Measurements from ENCODE around the gene MAGI2. TPM values are rescaled to one million over a fixed set of nuclear protein-coding genes. Genes with fewer than 3 reads are reported as not detected.
"Not testable (repeated sequence)": the region's sequence is repeated elsewhere in the genome, so short reads cannot be mapped to it uniquely, and the experiment has no call there.

Gene MAGI2
- total RNA-seq, 3 donors from 2014 or later, result 0.10 to 0.16 (median 0.14) TPM

DNA sequence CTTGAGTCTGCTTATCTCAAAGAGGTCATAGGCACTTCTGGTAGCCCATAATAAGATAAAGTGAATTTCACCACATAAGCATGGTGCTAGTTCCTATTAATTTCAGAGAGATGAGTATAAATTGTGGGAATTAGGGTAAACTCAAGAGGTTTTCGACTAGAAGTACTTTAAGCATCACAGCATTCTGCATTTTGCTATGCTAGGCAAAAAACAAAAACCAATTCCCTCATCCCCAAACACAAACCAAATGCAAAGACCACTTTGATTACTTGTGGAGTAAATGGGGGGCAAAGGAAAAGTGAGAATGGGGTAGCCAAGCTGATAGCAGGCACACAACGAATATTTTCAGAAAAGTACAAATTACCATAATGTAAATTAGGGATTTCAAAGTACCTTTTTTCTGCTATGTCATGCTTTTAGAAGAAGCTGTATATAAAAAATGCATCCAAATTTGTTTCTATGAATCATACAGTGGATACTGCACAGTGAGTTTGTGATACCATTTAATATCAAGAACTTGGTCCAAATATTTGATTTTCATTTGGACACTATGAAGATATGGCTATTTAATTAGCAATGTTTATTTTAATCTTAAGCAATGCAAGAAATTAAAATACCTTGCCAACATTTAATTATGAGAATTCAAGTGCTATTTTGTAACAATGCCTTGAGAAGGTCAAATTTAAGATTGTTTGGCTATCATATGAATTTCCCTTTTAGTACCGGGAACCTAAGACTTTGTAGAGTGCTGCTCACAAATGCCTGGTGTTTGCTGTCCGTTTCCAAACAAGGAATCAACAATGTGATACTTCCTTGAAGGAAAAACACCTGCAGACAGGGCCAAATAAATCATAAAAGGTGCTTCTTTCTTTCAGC is 1199.4 kb downstream of the MAGI2 start:
- H3K36me3 Mint-ChIP-seq (ENCODE audit: insufficient read depth), result no peaks in the 10 kb centered on the region
- H3K27me3 Mint-ChIP-seq (ENCODE audit: low read depth), result no peaks in the 10 kb centered on the region
- no peak overlapping the region for H3K4me3 Mint-ChIP-seq
- H3K9me3 Mint-ChIP-seq, result peaks cover under 1% of the 10 kb centered on the region
- DNase-seq, result no peak
- no peak for ATAC-seq
- H3K4me1 Mint-ChIP-seq (ENCODE audit: low read depth), result no peaks in the 10 kb centered on the region

DNA sequence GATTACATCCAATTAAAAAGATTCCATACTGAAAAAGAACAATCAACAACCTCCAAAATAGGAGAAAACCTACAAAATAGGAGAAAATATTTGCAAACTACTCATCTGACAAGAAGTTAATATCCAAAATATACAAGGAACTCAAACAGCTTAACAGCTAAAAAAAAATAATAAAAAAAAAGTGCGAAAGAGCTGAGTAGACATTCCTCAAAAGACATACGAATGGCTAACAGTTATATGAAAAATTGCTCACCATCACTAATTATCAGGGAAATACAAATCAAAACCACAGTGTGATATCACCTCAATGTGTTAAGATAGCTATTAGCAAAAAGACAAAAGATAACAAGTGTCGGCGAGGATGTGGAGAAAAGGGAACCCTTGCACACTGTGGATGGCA is 1204.6 kb downstream of the MAGI2 start:
- DNase-seq (no peak), ATAC-seq (no peak)
- H3K4me1 Mint-ChIP-seq (ENCODE audit: low read depth), result no peaks in the 10 kb centered on the region
- no peaks in the 10 kb centered on the region for H3K27me3 Mint-ChIP-seq (ENCODE audit: low read depth)
- no peak overlapping the region for H3K4me3 Mint-ChIP-seq
- H3K9me3 Mint-ChIP-seq, result peaks cover 19% of the 10 kb centered on the region
- no peaks in the 10 kb centered on the region for H3K36me3 Mint-ChIP-seq (ENCODE audit: insufficient read depth)

DNA sequence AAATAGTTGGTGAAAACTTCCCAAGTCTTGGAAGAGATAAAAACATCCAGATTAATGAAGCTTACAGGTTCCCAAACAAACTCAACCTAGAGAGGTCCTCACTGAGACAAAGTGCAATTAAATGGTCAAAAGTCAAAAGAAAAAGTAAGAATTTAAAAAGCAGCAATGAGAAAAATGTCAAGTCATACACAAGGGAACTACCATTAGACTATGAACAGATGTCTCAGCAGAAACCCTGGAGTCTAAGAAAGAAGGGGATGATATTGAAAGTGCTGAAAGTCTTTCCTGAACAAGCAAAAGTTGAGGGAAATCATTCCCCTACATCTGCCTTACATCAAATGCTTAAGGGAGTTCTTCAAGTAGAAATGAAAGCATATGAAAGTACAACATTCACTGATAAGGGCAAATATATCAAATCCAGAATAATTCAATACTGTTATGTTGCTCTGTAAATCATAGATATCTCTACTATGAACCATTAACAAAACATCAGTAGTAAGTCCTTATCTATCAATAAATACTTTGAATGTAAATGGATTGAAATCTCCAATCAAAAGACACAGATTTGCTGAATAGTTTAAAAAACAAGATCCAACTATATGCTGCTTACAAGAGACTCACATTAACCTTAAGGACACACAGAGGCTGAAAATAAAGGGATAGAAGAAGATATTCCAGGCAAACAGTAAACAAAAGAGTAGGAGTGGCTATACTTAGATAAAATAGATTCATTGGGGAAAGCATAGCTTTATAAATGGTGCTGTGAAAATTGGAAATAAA is 1205.4 kb downstream of the MAGI2 start:
- no peak for ATAC-seq
- H3K36me3 Mint-ChIP-seq (ENCODE audit: insufficient read depth), result no peaks in the 10 kb centered on the region
- H3K4me3 Mint-ChIP-seq, result no peak overlapping the region
- H3K4me1 Mint-ChIP-seq (ENCODE audit: low read depth), result no peaks in the 10 kb centered on the region
- H3K27me3 Mint-ChIP-seq (ENCODE audit: low read depth), result no peaks in the 10 kb centered on the region
- peaks cover 19% of the 10 kb centered on the region for H3K9me3 Mint-ChIP-seq
- no peak for DNase-seq

DNA sequence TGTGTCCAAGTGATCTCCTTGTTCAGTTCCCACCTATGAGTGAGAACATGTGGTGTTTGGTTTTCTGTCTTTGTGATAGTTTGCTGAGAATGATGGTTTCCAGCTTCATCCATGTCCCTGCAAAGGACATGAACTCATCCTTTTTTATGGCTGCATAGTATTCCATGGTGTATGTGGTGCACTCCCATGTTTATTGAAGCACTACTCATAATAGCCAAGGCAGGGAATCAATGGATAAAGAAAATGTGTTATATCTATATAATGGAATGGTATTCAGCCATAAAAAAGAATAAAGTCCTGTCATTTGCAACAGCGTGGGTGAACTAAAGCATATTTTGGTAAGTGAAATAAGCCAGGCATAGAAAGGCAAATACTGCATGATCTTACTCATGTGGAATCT is 1213.3 kb downstream of the MAGI2 start:
- not testable (repeated sequence) for H3K36me3 Mint-ChIP-seq (ENCODE audit: insufficient read depth); ATAC-seq; H3K4me3 Mint-ChIP-seq

DNA sequence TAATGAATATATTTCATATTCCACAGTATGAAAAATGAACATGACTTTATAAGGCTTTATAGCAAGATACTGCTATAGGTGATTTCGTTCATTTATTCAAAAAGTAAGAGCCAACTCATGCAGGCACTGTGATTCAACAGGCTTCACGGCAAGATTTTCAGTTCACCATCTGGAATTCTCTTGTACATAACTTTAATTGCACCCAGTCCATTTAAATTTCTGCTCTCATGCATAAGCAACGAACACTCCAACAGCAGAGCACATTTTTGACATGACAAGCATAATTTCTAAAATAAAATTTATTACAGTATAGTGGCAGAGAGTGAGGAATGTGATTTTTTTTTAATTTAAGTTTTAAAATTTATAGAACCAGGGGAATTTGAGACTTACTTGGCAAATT is 1218.8 kb downstream of the MAGI2 start:
- H3K9me3 Mint-ChIP-seq, result peaks cover 8% of the 10 kb centered on the region
- DNase-seq, result no peak
- no peak overlapping the region for H3K4me3 Mint-ChIP-seq
- H3K36me3 Mint-ChIP-seq (ENCODE audit: insufficient read depth), result no peaks in the 10 kb centered on the region
- H3K4me1 Mint-ChIP-seq (ENCODE audit: low read depth), result no peaks in the 10 kb centered on the region
- peaks cover 4% of the 10 kb centered on the region for H3K27me3 Mint-ChIP-seq (ENCODE audit: low read depth)
- no peak for ATAC-seq

More for the DNA sequence above, 1213.3 kb downstream of the MAGI2 start:
- H3K9me3 Mint-ChIP-seq, result peaks cover 12% of the 10 kb centered on the region
- not testable (repeated sequence) for DNase-seq; H3K27me3 Mint-ChIP-seq (ENCODE audit: low read depth); H3K4me1 Mint-ChIP-seq (ENCODE audit: low read depth)

DNA sequence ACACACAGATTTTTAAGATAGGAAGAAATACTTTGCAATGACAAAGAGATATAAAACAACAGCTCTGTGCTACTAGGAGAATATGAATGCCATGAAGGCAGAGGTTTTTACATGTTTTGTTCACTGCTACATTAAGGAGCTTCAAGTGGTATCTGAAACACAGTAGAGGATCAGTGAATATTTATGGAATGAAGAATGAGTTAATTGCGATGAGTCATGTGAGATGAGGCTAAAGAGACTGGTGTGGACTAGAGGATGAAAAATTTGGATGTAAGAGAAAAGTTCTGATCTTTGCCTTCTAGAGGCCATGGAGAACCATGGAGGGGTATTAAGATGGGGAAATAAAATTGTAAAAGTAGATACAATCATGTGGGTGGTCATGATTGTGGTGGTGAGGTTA is 1220.7 kb downstream of the MAGI2 start:
- H3K4me1 Mint-ChIP-seq (ENCODE audit: low read depth), result no peaks in the 10 kb centered on the region
- no peaks in the 10 kb centered on the region for H3K36me3 Mint-ChIP-seq (ENCODE audit: insufficient read depth)
- no peak overlapping the region for H3K4me3 Mint-ChIP-seq
- peaks cover 3% of the 10 kb centered on the region for H3K9me3 Mint-ChIP-seq
- DNase-seq (no peak), ATAC-seq (no peak)
- peaks cover 4% of the 10 kb centered on the region for H3K27me3 Mint-ChIP-seq (ENCODE audit: low read depth)

DNA sequence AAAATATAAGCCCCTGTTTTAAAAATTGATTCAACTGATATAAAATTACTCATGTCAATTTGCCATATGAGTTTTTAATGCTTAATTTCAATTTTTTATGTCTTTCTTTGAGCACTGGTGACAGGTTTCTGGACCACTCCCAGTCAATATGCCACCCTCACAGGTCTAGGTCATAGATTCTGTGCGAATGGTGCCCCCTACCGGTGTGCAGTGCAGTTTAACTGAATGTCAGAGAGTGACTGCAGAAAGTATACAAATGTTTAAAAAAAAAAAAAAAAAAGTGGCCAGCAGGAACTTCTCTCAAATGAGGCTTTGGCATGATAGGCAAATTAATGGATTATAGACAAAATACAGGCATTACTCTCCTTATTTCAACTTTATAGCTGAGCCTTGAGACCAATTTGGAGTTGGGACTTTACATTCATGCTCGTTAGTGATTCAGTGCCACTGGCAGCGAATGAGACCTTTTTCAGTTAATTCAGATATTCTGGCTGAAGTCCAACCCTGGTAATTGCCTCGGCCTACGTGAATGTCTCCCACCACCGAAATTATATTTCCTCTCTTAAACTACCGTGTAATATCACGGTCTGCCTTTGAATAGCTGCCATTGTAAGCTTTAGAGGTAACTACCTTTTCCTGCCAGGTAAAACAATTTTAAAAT is 1227.3 kb downstream of the MAGI2 start:
- ATAC-seq (no peak), DNase-seq (no peak)
- H3K36me3 Mint-ChIP-seq (ENCODE audit: insufficient read depth), result no peaks in the 10 kb centered on the region
- no peaks in the 10 kb centered on the region for H3K9me3 Mint-ChIP-seq
- peaks cover 8% of the 10 kb centered on the region for H3K27me3 Mint-ChIP-seq (ENCODE audit: low read depth)
- H3K4me3 Mint-ChIP-seq, result no peak overlapping the region
- H3K4me1 Mint-ChIP-seq (ENCODE audit: low read depth), result no peaks in the 10 kb centered on the region

DNA sequence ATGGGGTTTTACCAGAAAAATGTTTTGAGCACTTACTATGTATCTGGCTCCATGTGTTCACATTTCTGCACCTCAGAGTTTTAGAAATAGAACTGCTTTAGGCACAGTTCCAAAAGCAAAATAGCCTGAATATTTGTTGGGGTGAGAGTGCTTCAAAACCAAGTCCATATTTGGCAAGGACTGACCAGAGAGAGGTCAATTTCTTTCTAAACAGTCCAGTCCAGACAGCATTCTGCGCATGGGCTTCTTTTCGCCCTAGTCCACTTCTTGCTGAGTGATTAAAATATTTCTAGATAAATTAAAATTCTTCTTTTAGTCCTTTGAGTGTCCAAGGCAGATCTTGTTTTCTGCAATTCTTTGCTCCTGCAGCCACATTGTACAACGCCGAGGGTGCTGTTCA is 1227.9 kb downstream of the MAGI2 start:
- H3K36me3 Mint-ChIP-seq (ENCODE audit: insufficient read depth), result no peaks in the 10 kb centered on the region

DNA sequence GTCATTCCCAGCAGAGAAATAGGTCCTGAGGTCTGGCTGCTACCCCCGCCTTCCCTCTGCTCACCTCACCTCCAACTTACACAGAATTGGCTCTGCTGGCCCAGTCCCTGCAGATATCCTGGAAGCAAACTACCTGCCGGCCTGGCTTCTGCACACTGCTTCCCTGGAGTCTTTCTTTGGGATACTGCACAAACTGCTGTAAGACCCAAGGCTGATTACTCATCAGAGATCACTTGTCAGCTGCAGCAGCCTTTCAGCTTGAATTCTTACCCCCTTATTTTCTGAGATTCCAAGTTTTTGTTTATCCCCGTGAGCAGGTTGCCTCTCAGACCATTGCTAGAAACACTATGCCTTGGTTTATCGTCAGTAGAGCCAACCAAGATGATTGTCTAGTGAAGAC is 1228.5 kb downstream of the MAGI2 start:
- Mint-ChIP-seq H3K27me3 (ENCODE audit: low read depth) (peaks cover 4% of the 10 kb centered on the region), H3K9me3 (no peaks in the 10 kb centered on the region), H3K4me3 (no peak overlapping the region), H3K36me3 (ENCODE audit: insufficient read depth) (no peaks in the 10 kb centered on the region), H3K4me1 (ENCODE audit: low read depth) (no peaks in the 10 kb centered on the region)
- no peak for DNase-seq
- no peak for ATAC-seq

More for the DNA sequence above, 1227.9 kb downstream of the MAGI2 start:
- H3K4me1 Mint-ChIP-seq (ENCODE audit: low read depth), result no peaks in the 10 kb centered on the region
- DNase-seq (no peak), ATAC-seq (no peak)
- H3K27me3 Mint-ChIP-seq (ENCODE audit: low read depth), result peaks cover 4% of the 10 kb centered on the region
- H3K9me3 Mint-ChIP-seq, result no peaks in the 10 kb centered on the region
- H3K4me3 Mint-ChIP-seq, result no peak overlapping the region

DNA sequence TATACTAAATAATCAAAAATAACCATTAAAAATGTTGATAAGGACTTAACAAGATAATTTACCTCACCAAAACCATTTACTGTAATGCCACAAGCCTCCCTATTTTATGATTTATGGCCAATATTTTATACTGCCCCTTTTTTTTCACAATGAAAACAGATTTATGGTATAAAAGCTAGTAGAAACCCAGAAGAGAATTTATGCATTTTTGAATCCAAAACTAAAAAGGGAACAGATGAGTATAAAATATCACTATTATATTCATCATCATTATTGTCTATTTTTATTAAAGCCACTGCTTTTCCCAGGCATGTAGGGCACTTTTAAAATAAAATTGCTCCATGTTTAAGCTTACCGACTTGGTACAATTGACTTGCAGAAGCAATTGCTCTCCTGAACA is 1229.9 kb downstream of the MAGI2 start:
- Mint-ChIP-seq H3K4me1 (ENCODE audit: low read depth) (no peaks in the 10 kb centered on the region), H3K27me3 (ENCODE audit: low read depth) (peaks cover 4% of the 10 kb centered on the region), H3K36me3 (ENCODE audit: insufficient read depth) (no peaks in the 10 kb centered on the region), H3K4me3 (no peak overlapping the region), H3K9me3 (no peaks in the 10 kb centered on the region)
- no peak for DNase-seq
- no peak for ATAC-seq

DNA sequence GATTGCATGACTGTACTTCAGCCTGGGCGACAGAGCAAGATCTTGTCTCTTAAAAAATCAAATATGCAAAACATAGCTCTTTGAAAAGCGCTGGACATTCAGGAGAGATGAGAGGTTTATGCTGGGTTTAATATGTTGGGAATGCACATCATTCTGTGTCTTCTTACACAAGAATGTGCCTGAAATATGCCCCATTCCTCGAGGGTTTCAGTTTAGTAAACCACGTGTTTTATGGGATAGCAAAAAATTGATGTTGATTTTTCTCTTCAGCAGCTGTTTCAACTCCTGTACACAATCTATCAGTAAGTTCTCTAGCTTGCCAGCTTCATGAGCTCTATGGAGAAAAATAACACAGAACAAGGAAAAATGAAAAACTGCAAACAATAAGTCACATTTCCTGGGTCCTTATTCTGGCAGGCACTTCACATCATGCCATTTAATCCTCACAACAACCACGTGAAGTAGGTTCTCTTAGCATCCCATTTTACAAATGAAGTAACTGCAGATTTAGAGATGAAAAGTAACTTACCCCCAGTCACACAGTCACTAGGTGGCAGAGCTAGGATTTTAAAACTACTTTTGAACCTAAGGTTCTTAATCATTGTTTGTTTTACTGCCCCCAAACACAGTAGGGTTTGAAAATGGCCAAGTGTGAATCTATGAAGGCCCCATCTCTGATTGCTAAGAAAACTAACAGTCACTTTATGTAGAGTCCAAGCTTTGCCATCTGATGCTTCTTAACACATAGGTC is 1231.3 kb downstream of the MAGI2 start:
- H3K36me3 Mint-ChIP-seq (ENCODE audit: insufficient read depth), result no peaks in the 10 kb centered on the region
- no peak overlapping the region for H3K4me3 Mint-ChIP-seq
- DNase-seq, result no peak
- no peaks in the 10 kb centered on the region for H3K9me3 Mint-ChIP-seq
- no peaks in the 10 kb centered on the region for H3K4me1 Mint-ChIP-seq (ENCODE audit: low read depth)
- ATAC-seq, result no peak
- H3K27me3 Mint-ChIP-seq (ENCODE audit: low read depth), result peaks cover 4% of the 10 kb centered on the region

DNA sequence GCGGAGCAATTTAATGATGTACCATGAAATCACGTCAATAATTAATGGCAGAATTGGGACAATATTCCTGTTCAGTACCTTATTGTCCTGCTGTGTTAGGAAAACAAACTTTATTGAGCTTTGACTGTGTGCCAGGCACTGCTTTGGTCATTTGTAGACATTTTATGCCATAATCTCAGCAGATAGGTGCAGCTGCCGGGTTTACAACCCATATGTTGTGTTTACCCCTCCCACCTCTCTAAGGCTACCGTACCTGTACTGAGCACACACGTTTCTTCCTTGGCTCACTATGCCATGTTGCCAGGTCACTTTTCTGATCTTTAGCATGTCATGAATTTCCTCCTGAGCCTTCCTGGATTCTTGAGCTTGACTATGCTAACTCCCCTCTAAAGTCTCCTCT is 1232.7 kb downstream of the MAGI2 start:
- no peak for DNase-seq
- no peaks in the 10 kb centered on the region for H3K27me3 Mint-ChIP-seq (ENCODE audit: low read depth)

DNA sequence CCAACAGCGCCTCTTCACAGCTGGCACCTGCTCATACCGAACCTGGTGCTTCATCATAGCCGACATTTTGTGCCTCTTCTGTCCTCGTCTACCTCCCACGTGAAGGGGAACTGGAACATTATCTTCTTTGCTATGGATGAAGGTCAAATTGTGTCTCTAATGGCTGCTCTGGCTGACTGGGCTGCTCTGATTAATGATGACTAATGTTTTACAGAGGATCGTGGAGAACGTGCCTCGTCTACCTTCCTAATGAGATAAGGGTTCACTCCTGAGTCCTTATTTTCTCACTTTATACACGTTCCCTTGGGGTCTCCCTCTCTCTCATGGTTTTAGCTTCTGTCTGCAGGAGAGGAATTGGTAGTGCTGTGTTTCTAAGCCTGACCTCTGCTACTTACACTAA is 1234.6 kb downstream of the MAGI2 start:
- ATAC-seq (no peak), DNase-seq (no peak)
- Mint-ChIP-seq H3K36me3 (ENCODE audit: insufficient read depth) (no peaks in the 10 kb centered on the region), H3K27me3 (ENCODE audit: low read depth) (no peaks in the 10 kb centered on the region), H3K4me1 (ENCODE audit: low read depth) (no peaks in the 10 kb centered on the region), H3K4me3 (no peak overlapping the region), H3K9me3 (no peaks in the 10 kb centered on the region)

More for the DNA sequence above, 1232.7 kb downstream of the MAGI2 start:
- no peak for ATAC-seq
- no peaks in the 10 kb centered on the region for H3K36me3 Mint-ChIP-seq (ENCODE audit: insufficient read depth)
- no peaks in the 10 kb centered on the region for H3K9me3 Mint-ChIP-seq
- no peaks in the 10 kb centered on the region for H3K4me1 Mint-ChIP-seq (ENCODE audit: low read depth)
- no peak overlapping the region for H3K4me3 Mint-ChIP-seq

DNA sequence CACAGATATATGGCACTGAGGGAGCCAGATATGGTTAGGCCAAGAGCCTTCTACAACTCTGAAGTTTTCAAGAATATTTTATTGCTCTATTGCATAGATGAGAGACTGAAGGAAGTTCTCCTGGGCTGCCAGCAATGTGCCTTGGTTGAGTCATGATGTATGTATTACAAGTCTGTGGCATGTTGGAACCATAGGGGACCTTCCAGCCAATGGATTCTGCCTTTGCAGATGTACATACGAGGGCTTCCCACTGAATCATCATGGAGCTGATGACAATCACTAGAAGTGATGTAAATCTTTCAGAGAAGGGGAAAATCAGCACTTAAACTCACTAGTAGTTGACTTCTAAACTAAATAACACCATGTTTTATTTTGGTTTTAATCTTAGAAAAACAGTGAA is 1235.4 kb downstream of the MAGI2 start:
- Mint-ChIP-seq H3K9me3 (no peaks in the 10 kb centered on the region), H3K27me3 (ENCODE audit: low read depth) (no peaks in the 10 kb centered on the region), H3K4me3 (no peak overlapping the region), H3K4me1 (ENCODE audit: low read depth) (no peaks in the 10 kb centered on the region), H3K36me3 (ENCODE audit: insufficient read depth) (no peaks in the 10 kb centered on the region)
- ATAC-seq (no peak), DNase-seq (no peak)
